SK-MEL-5 (cell line): ENCODE results near the gene MMP19. TPM values are rescaled to one million over a fixed set of nuclear protein-coding genes. Genes with fewer than 3 reads are reported as not detected.

ENCODE experiments used
- total RNA-seq: library from RNA; depleted of rRNA; stranded (reverse); fragments of >200 nt; shearing (Covaris generic); gene quantifications from 2 replicates; pipeline ENCODE4 v1.2.3, GENCODE V29; 2014; rRNA removed

Gene MMP19
- total RNA-seq, 1 experiment from 2014 or later = not detected

Other genes starting within 250 kb of the MMP19 start
- gene OR10P1, start 206.0 kb downstream of the MMP19 start, total RNA-seq = not detected in 2 replicates
- gene ITGA7, start 135.0 kb downstream of the MMP19 start, total RNA-seq = 60.5 and 65.4 TPM in 2 replicates
- 119 and 124 TPM in 2 replicates for gene BLOC1S1, start 126.9 kb downstream of the MMP19 start, total RNA-seq
- 2.3 and 3.0 TPM in 2 replicates for gene RDH5, start 122.5 kb downstream of the MMP19 start, total RNA-seq
- gene CD63, start 113.9 kb downstream of the MMP19 start, total RNA-seq = 3,613 and 3,895 TPM in 2 replicates
- gene GDF11, start 99.8 kb downstream of the MMP19 start, total RNA-seq = 12.1 and 15.0 TPM in 2 replicates
- gene SARNP, start 25.2 kb downstream of the MMP19 start, total RNA-seq = 60.0 and 69.4 TPM in 2 replicates
- 51.7 and 52.2 TPM in 2 replicates for gene ORMDL2, start 24.9 kb downstream of the MMP19 start, total RNA-seq
- gene DNAJC14, start 13.3 kb downstream of the MMP19 start, total RNA-seq = 51.4 and 51.9 TPM in 2 replicates
- 21.1 and 29.2 TPM in 2 replicates for gene PYM1, start 85.0 kb upstream of the MMP19 start, total RNA-seq
- gene DGKA, start 88.2 kb upstream of the MMP19 start, total RNA-seq = 5.7 and 6.9 TPM in 2 replicates
- gene PMEL, start 123.1 kb upstream of the MMP19 start, total RNA-seq = 10,199 and 10,765 TPM in 2 replicates
- gene CDK2, start 123.9 kb upstream of the MMP19 start, total RNA-seq = 896 and 917 TPM in 2 replicates
- 169 and 175 TPM in 2 replicates for gene RAB5B, start 131.1 kb upstream of the MMP19 start, total RNA-seq
- gene SUOX, start 154.3 kb upstream of the MMP19 start, total RNA-seq = 11.2 and 16.1 TPM in 2 replicates
- gene IKZF4, start 178.1 kb upstream of the MMP19 start, total RNA-seq = 0.79 and 1.1 TPM in 2 replicates
- 372 and 394 TPM in 2 replicates for gene RPS26, start 199.0 kb upstream of the MMP19 start, total RNA-seq
- 114 and 125 TPM in 2 replicates for gene ERBB3, start 237.2 kb upstream of the MMP19 start, total RNA-seq